Ovary (tissue), 9 donors: Measurements from ENCODE around the gene USP36. TPM values are rescaled to one million over a fixed set of nuclear protein-coding genes. Genes with fewer than 3 reads are reported as not detected.

ENCODE experiments used
- DNase-seq, 5 donors: peaks; one replicate each; pipeline ENCODE4 v3.0.0-alpha.2; 2019 to 2020
- H3K27ac ChIP-seq, 2 donors: fragments of 200-600 bp; one replicate each; pipeline versions ENCODE4 v1.5.1 to v1.8.0; 2019 to 2022
- H3K27me3 ChIP-seq: fragments of 200-600 bp; one replicate; pipeline ENCODE4 v1.8.0; 2022
- H3K36me3 ChIP-seq: fragments of 200-600 bp; sonication (generic); one replicate; pipeline ENCODE4 v1.5.1; 2019
- H3K4me1 ChIP-seq: one replicate; pipeline ENCODE4 v1.8.1; 2013; ENCODE audit warnings: mild to moderate bottlenecking, moderate library complexity; ENCODE audit not compliant: insufficient read depth
- H3K4me3 ChIP-seq: fragments of 200-600 bp; sonication (generic); one replicate; pipeline ENCODE4 v1.5.1; 2017
- H3K9me3 ChIP-seq, 2 donors: fragments of 200-600 bp in 1 of 2; sonication (generic) in 1 of 2; one replicate each; pipeline versions ENCODE4 v1.5.1 to v1.8.1; 2013 to 2019; ENCODE audit warnings: mild to moderate bottlenecking in 1 of 2, moderate library complexity in 1 of 2
- CTCF ChIP-seq, 3 donors: fragments of 450-650 bp in 2 of 3; fragments of 200-600 bp in 1 of 3; IDR thresholded peaks; one replicate each; pipeline versions ENCODE4 v1.5.1 to v1.8.0; 2016 to 2022; ENCODE audit warnings: antibody characterized with exemption in 3 of 3, mild to moderate bottlenecking in 1 of 3
- EP300 ChIP-seq: sonication (generic); formaldehyde crosslinking; IDR thresholded peaks from one replicate; pipeline ENCODE4 v1.6.1; 2017; ENCODE audit warnings: antibody characterized with exemption
- POLR2A ChIP-seq: fragments of 450-650 bp; IDR thresholded peaks from one replicate; pipeline ENCODE4 v1.6.1; 2017; ENCODE audit warnings: antibody characterized with exemption, mild to moderate bottlenecking, moderate library complexity
- WGBS, 3 donors: extraction: QIAGEN DNeasy Blood & Tissue Kit in 1 of 3; methylation state at CpG; one replicate each; pipeline versions ENCODE4 v1.1.5 to v1.1.7; 2013 to 2017; 5-methylcytosine and 5-hydroxymethylcytosine counted together
- intact Hi-C, 4 donors: fragments of 100-400 bp; cut with DNase I; formaldehyde crosslinking; loops; one replicate each; pipeline versions ENCODE4 v1.11.0 to v1.15.1; 2022 to 2023
- polyA plus RNA-seq, 2 donors: library from polyadenylated mRNA; stranded (reverse); fragments of 200-250 nt in 1 of 2; fragments of 350-450 nt in 1 of 2; fragmentation: Illumina TruSeq in 1 of 2; extraction: RNeasy Lipid Tissue Mini Kit (QIAGEN cat#74804) in 1 of 2; gene quantifications; one replicate each; pipeline ENCODE4 v1.2.3, GENCODE V29; 2013 to 2014
- total RNA-seq, 7 donors: library from RNA; depleted of rRNA in 2 of 7; stranded (reverse); fragments of >200 nt in 2 of 7; fragmentation: NEBNext Ultra II Directional in 3 of 7; extraction: Animal tissue kit (Norgen Biotek cat#: 25700) in 3 of 7; gene quantifications; one replicate each; pipeline versions ENCODE4 v1.1.0 to v1.2.4, GENCODE V29; 2016 to 2023
- donor health status: DM: no; HTN: no; CAD: no; lungs with moderate emphysema.
- donor health status: DM: no; HTN: no; CAD: no.
- donor health status: Bipolar disorder and iron deficiency.
- donor health status: DM: yes; HTN: yes; CAD: no.
- donor health status: DM: no; HTN: no; CAD: no.
- donor health status: DM: yes; HTN: yes; CAD: no.

The USP36 gene
- total and polyA plus RNA-seq, 9 donors = 38.7 to 127 (median 67.4) TPM

- no peak for TF ChIP-seq CTCF (IDR thresholded peaks at IDR 0.05)
- TF ChIP-seq EP300 = no peak
- TF ChIP-seq POLR2A = no peak
- no peak for DNase-seq
- Histone ChIP-seq H3K27me3 (no peaks in the 10 kb centered on the region), H3K27ac (peak overlapping the region; percentile 96 to 97), H3K4me3 (peak overlapping the region; percentile 76), H3K9me3 (no peaks in the 10 kb centered on the region), H3K36me3 (no peaks in the 10 kb centered on the region), H3K4me1 (peaks cover 6% of the 10 kb centered on the region)
- intact Hi-C loops = no loop called here
- 0 to 2% (median 0%) methylated on average over 9 to 35 of the region's 35 CpGs for WGBS, 3 donors
Observed at GRCh38 chr17:78840530-78840779, 159 bp downstream of the USP36 start.

GRCh38 chr17:78839762-78840529 lies 668 bp downstream of the USP36 start:
- H3K4me3 ChIP-seq = peak overlapping the region; percentile 76
- H3K36me3 ChIP-seq = no peaks in the 10 kb centered on the region
- H3K27ac ChIP-seq = peak overlapping the region; percentile 96 to 97
- peak in 3 of 5 donors; percentile 50 to 74 (median 62) for DNase-seq
- TF ChIP-seq EP300 (no peak), CTCF (IDR thresholded peaks at IDR 0.05) (no peak), POLR2A (no peak)
- no peaks in the 10 kb centered on the region for H3K27me3 ChIP-seq
- 0 to 1% (median 1%) methylated on average over 59 to 73 of the region's 73 CpGs for WGBS, 3 donors
- no peaks in the 10 kb centered on the region for H3K9me3 ChIP-seq
- peaks cover 6% of the 10 kb centered on the region for H3K4me1 ChIP-seq
- intact Hi-C loops = no loop called here

- intact Hi-C loops = no loop called here
- H3K27me3 ChIP-seq = no peaks in the 10 kb centered on the region
- peaks cover 6% of the 10 kb centered on the region for H3K4me1 ChIP-seq
- H3K4me3 ChIP-seq = peak overlapping the region; percentile 76
- TF ChIP-seq CTCF (IDR thresholded peaks at IDR 0.05) (no peak), EP300 (no peak)
- H3K9me3 ChIP-seq = no peaks in the 10 kb centered on the region
- no peaks in the 10 kb centered on the region for H3K36me3 ChIP-seq
- H3K27ac ChIP-seq = peak overlapping the region in 1 of 2 donors; percentile 96
- no peak for DNase-seq
- 10 to 16% (median 11%) methylated on average over 11 of the region's 11 CpGs for WGBS, 3 donors
Observed at GRCh38 chr17:78839235-78839761, 1.3 kb downstream of the USP36 start.

GRCh38 chr17:78838574-78839005 lies 2.0 kb downstream of the USP36 start:
- intact Hi-C loops = no loop called here
- TF ChIP-seq CTCF (IDR thresholded peaks at IDR 0.05) (no peak), EP300 (no peak), POLR2A (no peak)
- peak in 1 of 5 donors; percentile 48 for DNase-seq
- Histone ChIP-seq H3K4me1 (peaks cover 6% of the 10 kb centered on the region), H3K27me3 (no peaks in the 10 kb centered on the region), H3K4me3 (no peak overlapping the region), H3K9me3 (no peaks in the 10 kb centered on the region), H3K27ac (no peak overlapping the region), H3K36me3 (no peaks in the 10 kb centered on the region)
- WGBS, 3 donors = 75 to 83% (median 77%) methylated on average over 22 of the region's 22 CpGs
